ENCODE results near the gene CDK18. TPM values are rescaled to one million over a fixed set of nuclear protein-coding genes. Genes with fewer than 3 reads are reported as not detected.

Gene CDK18
- polyA plus RNA-seq, 4 donors = 20.1 to 34.5 (median 25.5) TPM

DNA sequence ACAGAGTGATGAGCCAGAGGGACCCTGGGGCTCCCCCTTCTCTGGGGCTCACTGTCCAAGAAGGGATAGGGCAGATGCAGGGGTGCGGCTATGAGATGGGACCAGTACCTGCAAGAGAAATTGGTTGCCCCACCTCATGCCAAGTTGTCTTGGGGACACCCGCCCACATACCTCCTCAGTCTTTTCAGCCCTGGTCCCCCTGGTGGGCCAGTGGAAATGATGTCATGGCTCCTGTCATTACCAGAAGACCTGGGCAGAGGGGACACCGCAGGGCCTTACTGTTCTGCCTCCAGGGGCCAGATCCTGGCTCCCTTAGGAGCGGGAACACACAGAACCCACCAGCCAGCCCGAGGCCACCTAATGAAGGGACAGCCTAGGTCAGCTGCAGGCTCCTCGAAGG lies 63.2 kb downstream of the CDK18 start:
- DNase-seq (ENCODE audit: low read depth in 4 of 4, low spot score in 3 of 4) = no peak

DNA sequence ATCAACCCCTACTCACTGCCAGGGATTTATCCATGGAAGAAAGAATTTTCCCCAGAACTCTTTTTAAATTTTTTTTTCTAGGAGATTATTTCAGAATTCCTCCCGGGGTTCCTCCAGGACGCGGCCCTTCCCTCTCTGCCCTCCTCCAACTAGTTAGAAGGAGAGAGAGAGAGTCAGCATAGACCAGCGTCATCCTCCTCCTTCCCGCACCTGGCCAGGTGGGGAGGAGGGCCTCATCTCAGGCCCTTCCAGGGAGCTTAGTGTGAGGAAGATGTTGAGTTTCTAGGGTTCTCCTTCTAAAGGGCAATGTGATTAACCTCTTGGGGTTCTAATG lies 63.6 kb downstream of the CDK18 start:
- no peak for DNase-seq (ENCODE audit: low read depth in 4 of 4, low spot score in 3 of 4)

- no peak for DNase-seq (ENCODE audit: low read depth in 4 of 4, low spot score in 3 of 4)
Measured at GRCh38 chr1:205568469-205569361, 64.2 kb downstream of the CDK18 start.

- DNase-seq (ENCODE audit: low read depth in 4 of 4, low spot score in 3 of 4) = no peak
Measured at GRCh38 chr1:205569411-205570172, 65.1 kb downstream of the CDK18 start.

DNA sequence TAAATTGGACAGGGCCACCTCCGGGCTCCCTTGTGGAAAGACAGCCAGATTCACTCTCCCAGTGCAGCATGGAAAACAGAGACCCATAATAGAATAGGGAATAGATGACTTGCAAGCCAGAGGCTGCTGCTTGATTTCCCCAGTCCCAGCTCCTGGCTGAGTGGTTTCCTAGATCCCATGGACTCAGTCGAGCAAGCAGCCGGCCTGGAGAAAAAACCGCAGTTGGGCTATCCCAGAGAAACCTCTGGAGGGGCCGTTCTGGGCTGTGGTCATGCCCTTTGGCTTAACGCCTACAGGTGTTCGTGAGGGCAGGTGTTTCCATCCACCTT lies 65.7 kb downstream of the CDK18 start:
- DNase-seq (ENCODE audit: low read depth in 4 of 4, low spot score in 3 of 4) = no peak

GRCh38 chr1:205570796-205571537 lies 66.5 kb downstream of the CDK18 start:
- DNase-seq (ENCODE audit: low read depth in 4 of 4, low spot score in 3 of 4) = no peak

DNA sequence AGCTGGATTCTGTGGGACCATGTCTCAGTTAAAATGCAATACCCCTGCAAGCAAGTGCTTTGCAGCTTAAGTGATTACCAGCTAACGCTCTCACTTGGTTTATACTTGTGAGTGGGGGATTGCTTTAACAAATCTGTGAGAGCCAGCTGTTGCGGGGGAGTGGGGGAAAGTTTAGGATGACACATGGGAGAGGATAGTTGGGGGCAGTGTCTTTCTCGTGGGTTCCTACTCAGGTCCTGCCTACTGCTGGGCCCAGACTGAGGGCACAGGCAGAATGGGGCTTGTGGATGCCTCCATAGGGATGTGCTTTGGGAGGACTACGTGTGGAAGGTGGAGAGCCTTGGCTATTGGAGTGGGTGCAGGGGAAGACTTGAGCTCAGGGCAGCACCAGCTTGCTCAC lies 67.3 kb downstream of the CDK18 start:
- no peak for DNase-seq (ENCODE audit: low read depth in 4 of 4, low spot score in 3 of 4)

DNA sequence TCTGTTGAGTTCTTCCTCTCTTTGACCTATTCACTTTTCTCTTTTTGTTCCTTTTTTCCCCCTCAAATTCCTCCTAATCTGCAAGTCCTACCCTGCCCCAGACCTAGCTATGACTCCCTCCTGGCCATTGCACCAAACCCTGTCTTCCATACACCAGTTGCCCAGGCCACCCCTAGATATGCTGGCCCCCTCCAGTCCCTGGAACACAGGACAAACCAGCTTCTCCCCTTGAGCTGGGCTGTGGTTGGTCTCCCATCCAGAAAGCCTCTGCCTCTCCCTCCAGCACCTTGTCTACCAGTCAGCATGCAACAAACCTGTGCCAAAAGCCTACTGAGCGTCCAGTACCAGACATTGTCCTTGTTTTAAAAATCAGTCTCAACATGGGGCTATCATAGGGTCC lies 68.0 kb downstream of the CDK18 start:
- DNase-seq (ENCODE audit: low read depth in 4 of 4, low spot score in 3 of 4) = no peak

GRCh38 chr1:205575294-205575885 lies 70.9 kb downstream of the CDK18 start:
- DNase-seq (ENCODE audit: low read depth in 4 of 4, low spot score in 3 of 4) = no peak

DNA sequence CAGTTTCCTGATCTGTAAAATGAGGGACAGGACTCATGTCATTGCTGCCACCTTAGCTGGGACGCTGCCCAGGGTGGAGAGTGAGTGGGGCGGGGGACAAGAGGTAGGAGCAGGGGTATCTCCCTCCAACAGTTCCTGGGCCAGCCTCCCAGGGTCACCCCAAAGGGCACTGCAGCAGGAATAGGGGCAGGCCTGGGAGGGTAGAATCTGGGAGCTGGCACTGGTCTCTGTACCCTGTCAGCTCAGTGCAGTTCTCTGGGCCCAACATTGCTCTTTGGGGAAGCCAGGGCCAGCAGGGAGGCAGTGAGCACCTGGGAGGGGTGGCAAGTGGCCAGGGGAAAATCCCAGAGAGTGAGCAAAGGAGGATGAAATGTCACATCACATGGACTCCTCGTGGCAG lies 71.5 kb downstream of the CDK18 start:
- DNase-seq (ENCODE audit: low read depth in 4 of 4, low spot score in 3 of 4) = no peak

DNA sequence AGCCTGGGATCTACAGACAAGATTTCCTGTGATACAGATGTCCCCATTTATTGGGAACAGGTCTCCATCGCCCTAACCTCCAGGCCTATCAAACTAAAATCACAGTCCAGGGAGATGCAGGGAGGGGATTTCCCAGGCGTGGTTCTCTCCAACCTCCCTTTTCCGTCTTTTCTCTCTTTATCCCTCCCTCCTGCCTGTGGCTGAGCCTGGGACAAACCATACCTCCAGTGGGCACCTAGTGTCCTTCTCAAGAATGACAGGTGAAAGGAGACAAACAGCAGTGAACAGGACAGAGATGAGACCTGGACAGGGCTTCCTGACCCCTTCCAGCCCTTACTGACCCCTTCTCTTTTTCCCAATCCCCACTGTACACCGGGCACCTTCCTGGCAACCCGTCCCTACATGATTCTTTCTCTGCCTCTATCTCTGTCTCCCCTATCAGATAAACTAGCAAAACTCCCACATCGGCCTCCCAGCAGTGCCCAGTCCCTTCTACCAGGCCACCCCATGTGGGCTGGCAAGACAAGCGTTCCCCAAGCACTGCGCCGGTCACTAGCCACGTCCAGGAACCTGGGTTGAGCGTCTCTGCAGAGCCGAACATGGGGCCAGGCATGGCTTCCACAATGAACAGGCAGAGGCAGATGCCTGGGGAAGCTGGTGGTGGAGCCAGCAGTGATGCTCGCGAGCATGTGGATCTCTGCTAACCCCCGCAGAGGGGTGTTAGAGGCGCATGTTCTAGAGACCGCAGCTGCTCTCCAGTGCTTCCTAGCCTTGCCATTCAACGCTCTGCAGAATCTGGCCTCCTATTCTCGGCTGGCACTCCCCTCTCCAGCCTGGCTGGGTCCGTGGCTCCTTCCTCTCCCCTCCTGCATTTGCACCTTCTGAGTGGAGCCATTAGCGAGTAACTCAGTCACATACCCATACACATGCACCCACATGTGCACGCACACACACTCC lies 72.6 kb downstream of the CDK18 start:
- DNase-seq (ENCODE audit: low read depth in 4 of 4, low spot score in 3 of 4) = no peak

DNA sequence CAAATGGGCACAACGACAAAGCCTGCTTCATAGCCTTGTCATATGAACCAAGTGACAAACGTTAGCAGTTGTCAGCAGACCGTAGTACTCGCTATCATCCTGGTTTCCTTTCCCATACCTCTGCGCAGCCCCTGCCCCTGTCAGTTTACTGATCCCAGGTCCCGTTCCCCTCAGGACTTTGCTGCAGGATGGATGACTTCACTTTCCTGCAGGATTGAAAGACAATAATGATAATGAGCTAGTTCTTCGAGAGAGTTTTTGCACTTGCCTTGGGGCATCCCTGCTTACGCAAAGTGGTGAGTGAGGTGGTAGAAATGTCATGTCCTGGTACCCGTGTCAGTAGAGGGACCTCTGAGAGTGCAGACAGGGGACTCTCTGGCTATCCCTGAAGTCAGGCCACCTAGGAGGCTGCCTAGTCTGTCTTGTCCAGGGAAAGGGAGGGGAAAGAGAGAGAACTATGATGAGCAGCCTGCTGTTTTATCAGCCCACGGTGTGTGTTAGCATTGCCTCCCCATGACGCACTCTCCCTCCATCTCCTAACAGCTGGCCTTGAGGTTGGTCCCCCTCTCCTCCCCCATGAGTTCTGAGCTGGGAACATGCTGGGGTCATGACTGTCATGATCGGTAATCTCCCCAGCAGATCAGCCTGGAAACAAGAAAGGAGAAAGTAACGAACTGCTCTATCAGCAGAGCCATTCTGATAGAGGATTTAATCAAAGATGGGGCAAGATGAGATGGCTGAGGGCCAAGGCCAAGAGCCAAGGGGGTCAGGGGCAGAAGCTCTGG lies 73.6 kb downstream of the CDK18 start:
- no peak for DNase-seq (ENCODE audit: low read depth in 4 of 4, low spot score in 3 of 4)

GRCh38 chr1:205578780-205579571 lies 74.5 kb downstream of the CDK18 start:
- no peak for DNase-seq (ENCODE audit: low read depth in 4 of 4, low spot score in 3 of 4)

DNA sequence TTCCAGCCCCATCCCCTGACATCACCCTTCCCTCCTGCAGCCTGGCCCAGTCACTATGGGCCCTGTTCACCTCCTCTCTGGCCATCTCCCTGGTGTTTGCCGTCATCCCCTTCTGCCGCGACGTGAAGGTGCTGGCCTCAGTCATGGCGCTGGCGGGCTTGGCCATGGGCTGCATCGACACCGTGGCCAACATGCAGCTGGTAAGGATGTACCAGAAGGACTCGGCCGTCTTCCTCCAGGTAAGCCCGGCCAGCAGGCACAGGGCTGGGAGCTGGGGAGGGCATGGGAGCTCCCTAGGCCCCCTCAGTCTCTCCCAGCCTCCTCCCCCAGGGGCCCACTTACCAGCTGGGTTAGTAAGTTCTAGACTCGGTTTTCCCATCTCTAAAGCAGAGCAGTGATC lies 75.2 kb downstream of the CDK18 start:
- DNase-seq (ENCODE audit: low read depth in 4 of 4, low spot score in 3 of 4) = no peak

- no peak for DNase-seq (ENCODE audit: low read depth in 4 of 4, low spot score in 3 of 4)
Measured at GRCh38 chr1:205580140-205580922, 75.9 kb downstream of the CDK18 start.

GRCh38 chr1:205580923-205581180 lies 76.4 kb downstream of the CDK18 start:
- no peak for DNase-seq (ENCODE audit: low read depth in 4 of 4, low spot score in 3 of 4)

- DNase-seq (ENCODE audit: low read depth in 4 of 4, low spot score in 3 of 4) = no peak
Measured at GRCh38 chr1:205581321-205581980, 77.0 kb downstream of the CDK18 start.

Data from right renal pelvis (tissue), 4 donors.